BE2C (cell line): ENCODE data around the gene UBAP1L.
"Not testable (repeated sequence)": the region's sequence is repeated elsewhere in the genome, so short reads cannot be mapped to it uniquely, and the experiment has no call there.

Experiments used
- DNase-seq: peaks from one replicate; pipeline ENCODE4 v3.0.0-alpha.2; 2020
- H3K27me3 ChIP-seq: fragments of 250-450 bp; sonication (Bioruptor Pico); 2 replicates; pipeline ENCODE4 v1.5.1; 2020; ENCODE audit warnings: mild to moderate bottlenecking
- H3K36me3 ChIP-seq: fragments of 250-450 bp; sonication (Bioruptor Pico); 2 replicates; pipeline ENCODE4 v1.5.1; 2020; ENCODE audit warnings: mild to moderate bottlenecking
- H3K4me1 ChIP-seq: fragments of 250-450 bp; sonication (Bioruptor Pico); 2 replicates; pipeline ENCODE4 v1.5.1; 2020
- H3K4me3 ChIP-seq: 2 replicates; pipeline ENCODE4 v1.5.1; 2011; ENCODE audit warnings: low read depth, low read length
- H3K9me3 ChIP-seq: fragments of 250-450 bp; sonication (Bioruptor Pico); 2 replicates; pipeline ENCODE4 v1.5.1; 2020
- TF ChIP-seq, protein P1 (sequence below): IDR thresholded peaks from 2 replicates; pipeline ENCODE4 v1.5.1; 2012; ENCODE audit warnings: mild to moderate bottlenecking, low read depth, low read length

The UBAP1L gene

DNA sequence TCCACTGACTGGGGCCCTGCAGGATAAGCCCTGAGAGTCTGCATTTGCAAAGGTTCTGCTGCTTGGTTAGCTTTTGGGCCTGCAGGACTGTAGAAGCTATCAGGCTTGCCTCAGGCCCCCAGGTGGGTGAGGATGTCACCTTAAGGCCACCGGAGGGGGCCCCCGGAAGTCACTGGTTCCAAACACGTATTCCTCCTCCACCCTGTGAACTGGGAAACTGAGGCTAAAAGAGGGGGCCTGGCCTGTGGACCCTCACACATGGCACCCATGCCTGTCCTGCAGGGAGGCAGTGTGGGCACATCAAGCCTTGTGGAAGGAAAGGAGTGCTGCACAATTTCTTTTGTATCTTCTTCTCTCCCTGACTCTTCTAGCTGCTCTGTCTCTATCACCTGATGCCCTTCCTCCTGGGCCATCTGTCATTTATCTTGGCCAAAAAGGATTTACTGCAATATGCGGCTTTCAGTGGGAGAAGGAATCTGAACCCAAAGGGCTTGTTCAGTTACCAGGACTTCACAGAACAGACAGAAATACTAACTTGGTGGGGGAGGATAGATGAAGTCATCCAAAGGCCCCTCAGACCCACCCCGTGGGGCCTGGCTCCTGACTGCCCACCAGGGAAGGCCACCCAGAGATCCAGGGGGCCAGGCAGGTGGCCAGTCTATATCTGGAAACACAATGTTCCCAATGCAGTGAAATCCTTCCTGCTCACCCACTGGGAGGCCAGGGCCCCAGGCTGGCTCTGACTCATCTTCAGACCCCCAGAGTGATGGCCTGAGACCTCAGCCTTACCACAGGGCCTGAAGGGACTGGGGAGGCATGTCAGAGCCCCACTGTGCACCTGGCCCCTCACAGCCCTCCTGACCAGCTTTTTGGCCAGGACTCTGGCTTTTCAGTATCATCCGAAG lies 18.3 kb downstream of the UBAP1L start:
- H3K27me3 ChIP-seq: no peaks in the 10 kb centered on the region
- TF ChIP-seq, protein P1, sequence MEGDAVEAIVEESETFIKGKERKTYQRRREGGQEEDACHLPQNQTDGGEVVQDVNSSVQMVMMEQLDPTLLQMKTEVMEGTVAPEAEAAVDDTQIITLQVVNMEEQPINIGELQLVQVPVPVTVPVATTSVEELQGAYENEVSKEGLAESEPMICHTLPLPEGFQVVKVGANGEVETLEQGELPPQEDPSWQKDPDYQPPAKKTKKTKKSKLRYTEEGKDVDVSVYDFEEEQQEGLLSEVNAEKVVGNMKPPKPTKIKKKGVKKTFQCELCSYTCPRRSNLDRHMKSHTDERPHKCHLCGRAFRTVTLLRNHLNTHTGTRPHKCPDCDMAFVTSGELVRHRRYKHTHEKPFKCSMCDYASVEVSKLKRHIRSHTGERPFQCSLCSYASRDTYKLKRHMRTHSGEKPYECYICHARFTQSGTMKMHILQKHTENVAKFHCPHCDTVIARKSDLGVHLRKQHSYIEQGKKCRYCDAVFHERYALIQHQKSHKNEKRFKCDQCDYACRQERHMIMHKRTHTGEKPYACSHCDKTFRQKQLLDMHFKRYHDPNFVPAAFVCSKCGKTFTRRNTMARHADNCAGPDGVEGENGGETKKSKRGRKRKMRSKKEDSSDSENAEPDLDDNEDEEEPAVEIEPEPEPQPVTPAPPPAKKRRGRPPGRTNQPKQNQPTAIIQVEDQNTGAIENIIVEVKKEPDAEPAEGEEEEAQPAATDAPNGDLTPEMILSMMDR: no peak
- H3K36me3 ChIP-seq: peaks cover 13% of the 10 kb centered on the region
- no peak overlapping the region for H3K4me3 ChIP-seq
- no peaks in the 10 kb centered on the region for H3K9me3 ChIP-seq
- DNase-seq: no peak
- H3K4me1 ChIP-seq: 0 out of 2 replicates have a peak, but pooled peaks cover 3% of the 10 kb centered on the region

DNA sequence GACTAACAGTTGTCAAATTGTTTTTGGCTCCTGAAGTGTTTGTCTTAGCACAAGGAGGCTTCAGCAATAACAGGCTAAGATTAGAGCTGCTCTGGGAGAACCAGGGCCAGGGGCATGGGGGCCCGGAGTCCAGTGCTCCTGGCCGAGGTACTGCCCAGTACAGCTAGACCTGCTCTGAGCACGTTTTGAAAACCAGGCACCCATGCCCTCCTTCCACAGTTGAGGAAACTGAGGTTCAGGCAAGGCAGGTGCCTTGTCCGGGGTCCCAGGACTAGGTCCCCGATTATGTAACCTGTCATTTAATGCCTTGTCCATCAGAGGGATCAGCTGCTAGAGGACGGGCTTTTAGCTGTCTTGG lies 19.3 kb downstream of the UBAP1L start:
- H3K4me1 ChIP-seq: 0 out of 2 replicates have a peak, but pooled peaks cover 3% of the 10 kb centered on the region
- peaks cover 9% of the 10 kb centered on the region for H3K36me3 ChIP-seq
- TF ChIP-seq, protein P1: no peak
- no peaks in the 10 kb centered on the region for H3K27me3 ChIP-seq
- no peak overlapping the region for H3K4me3 ChIP-seq
- no peak for DNase-seq
- H3K9me3 ChIP-seq: no peaks in the 10 kb centered on the region

DNA sequence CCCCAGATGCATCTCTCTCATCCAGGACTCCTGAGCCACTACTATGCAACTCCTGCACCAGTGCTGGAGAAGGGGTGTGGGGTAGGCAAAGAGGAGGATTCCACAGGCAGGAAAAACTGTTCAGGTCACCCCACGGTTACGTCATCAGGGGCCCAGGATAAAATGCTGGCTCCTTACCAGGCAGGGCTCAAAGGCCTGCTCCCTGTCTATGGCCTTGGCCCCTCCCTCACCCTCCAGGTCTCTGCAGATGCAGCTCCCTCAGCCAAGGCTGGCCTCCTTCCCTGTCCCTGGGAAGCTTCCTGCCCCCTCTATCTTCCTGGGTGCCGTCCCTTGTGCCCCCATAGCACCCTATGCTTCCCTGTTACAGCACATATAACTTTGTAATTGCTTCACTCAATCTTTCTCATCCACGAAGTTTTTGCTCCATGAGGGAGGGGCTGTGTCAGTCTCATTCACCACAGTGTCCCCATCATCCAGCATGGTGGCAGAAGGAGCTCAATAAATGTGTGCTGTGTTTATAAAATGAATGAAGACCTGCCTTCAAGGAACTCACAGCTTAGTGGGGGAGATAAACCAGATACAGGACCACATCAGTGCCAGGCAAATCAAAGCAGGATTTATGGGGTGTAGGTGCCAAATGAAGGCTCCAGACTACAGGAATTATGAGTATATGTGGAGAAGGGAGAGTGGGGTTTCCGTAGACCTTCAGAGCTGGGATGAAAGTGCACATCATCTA lies 19.8 kb downstream of the UBAP1L start:
- H3K36me3 ChIP-seq: peaks cover 9% of the 10 kb centered on the region
- H3K9me3 ChIP-seq: no peaks in the 10 kb centered on the region
- no peak for DNase-seq
- no peak overlapping the region for H3K4me3 ChIP-seq
- TF ChIP-seq, protein P1: no peak
- 0 out of 2 replicates have a peak, but pooled peaks cover 3% of the 10 kb centered on the region for H3K4me1 ChIP-seq
- H3K27me3 ChIP-seq: no peaks in the 10 kb centered on the region

DNA sequence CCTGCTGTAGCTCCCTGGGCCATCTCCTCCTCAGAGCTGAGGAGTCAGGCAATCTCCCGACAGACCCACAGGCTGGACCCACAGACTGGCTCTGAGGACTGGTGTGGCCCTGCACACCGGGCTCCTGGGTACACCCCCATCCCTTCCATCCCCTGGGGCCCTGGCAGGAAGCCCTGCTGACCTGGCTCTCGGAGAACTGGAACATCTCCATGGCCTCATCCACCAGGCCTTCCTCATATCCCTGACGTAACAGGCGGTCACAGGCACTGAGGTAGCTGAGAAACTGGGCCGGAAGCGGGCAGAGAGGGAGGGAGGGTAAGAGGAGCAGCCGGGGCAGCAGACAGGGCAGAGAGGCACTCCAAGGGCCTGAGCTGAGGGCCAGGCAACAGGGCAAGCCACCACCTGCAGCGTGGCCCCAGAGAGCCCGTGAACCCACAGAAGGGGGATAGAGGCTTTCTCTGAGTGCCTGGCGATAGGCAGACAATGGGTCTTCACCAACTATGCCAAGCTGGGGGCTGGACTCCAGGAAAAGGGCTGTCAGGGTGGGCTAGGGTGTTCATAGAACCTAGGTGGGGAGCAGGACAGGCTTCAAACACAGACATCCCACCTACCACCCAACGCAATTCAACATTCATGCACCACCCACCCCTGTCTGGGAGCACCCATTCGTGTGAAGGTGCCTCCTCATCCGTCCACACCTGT lies 20.6 kb downstream of the UBAP1L start:
- Histone ChIP-seq H3K4me3 (no peak overlapping the region), H3K36me3 (peaks cover 9% of the 10 kb centered on the region), H3K27me3 (no peaks in the 10 kb centered on the region), H3K4me1 (0 out of 2 replicates have a peak, but pooled peaks cover 3% of the 10 kb centered on the region), H3K9me3 (no peaks in the 10 kb centered on the region)
- DNase-seq: peak; percentile 38
- TF ChIP-seq, protein P1: no peak

DNA sequence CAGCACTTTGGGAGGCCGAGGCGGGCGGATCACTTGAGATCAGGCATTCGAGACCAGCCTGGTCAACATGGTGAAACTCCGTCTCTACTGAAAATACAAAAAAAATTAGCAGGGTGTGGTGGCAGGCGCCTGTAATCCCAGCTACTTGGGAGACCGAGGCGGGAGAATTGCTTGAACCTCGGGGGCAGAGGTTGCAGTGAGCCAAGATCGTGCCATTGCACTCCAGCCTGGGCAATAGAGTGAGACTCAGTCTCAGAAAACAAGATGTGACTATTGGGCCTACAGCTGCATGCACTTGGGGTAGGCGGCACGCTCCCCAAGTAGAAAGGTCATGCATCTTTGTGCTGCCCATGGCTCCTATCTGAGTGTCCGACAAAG lies 21.2 kb downstream of the UBAP1L start:
- not testable (repeated sequence) for H3K36me3 ChIP-seq, H3K27me3 ChIP-seq, H3K4me3 ChIP-seq, DNase-seq, H3K9me3 ChIP-seq, H3K4me1 ChIP-seq
